Fibroblast of lung (primary cell): ENCODE data around the gene CELF3. TPM values are rescaled to one million over a fixed set of nuclear protein-coding genes. Genes with fewer than 3 reads are reported as not detected.
"Not testable (repeated sequence)": the region's sequence is repeated elsewhere in the genome, so short reads cannot be mapped to it uniquely, and the experiment has no call there.

Experiments used
- DNase-seq, 2 donors: peaks; one replicate each; pipeline versions ENCODE4 v3.0.0 to v3.0.0-alpha.2; 2010; ENCODE audit warnings: low read depth in 2 of 2
- H2AFZ ChIP-seq: 2 replicates; pipeline ENCODE4 v1.5.1; 2012; ENCODE audit warnings: low read length, control low read depth, inconsistent platforms
- H3K27ac ChIP-seq: 2 replicates; pipeline ENCODE4 v1.5.1; 2011; ENCODE audit warnings: low read length, control low read depth; ENCODE audit not compliant: insufficient read depth
- H3K27me3 ChIP-seq: 2 replicates; pipeline ENCODE4 v1.5.1; 2011; ENCODE audit warnings: mild to moderate bottlenecking, low read length; ENCODE audit not compliant: control insufficient read depth, insufficient read depth
- H3K36me3 ChIP-seq: 2 replicates; pipeline ENCODE4 v1.5.1; 2011; ENCODE audit warnings: low read length; ENCODE audit not compliant: control insufficient read depth, insufficient read depth
- H3K4me1 ChIP-seq: 2 replicates; pipeline ENCODE4 v1.5.1; 2011; ENCODE audit warnings: low read length; ENCODE audit not compliant: control insufficient read depth, insufficient read depth; ENCODE audit errors: extremely low read depth
- H3K4me2 ChIP-seq: 2 replicates; pipeline ENCODE4 v1.5.1; 2011; ENCODE audit warnings: low read length, control low read depth; ENCODE audit not compliant: insufficient read depth; ENCODE audit errors: extremely low read depth
- H3K4me3 ChIP-seq, 4 experiments: fragments of 200-600 bp in 1 of 4; sonication (generic) in 1 of 4; replicated peaks in 1 of 4; 2 replicates each; pipeline ENCODE4 v1.5.1; 2011 to 2016; ENCODE audit warnings: low read length in 4 of 4, low read depth in 3 of 4, mild to moderate bottlenecking in 3 of 4, control low read depth in 2 of 4, inconsistent platforms in 1 of 4, mixed read lengths in 1 of 4; ENCODE audit not compliant: insufficient read depth in 1 of 4; ENCODE audit errors: control extremely low read depth in 1 of 4
- H3K79me2 ChIP-seq: 2 replicates; pipeline ENCODE4 v1.5.1; 2012; ENCODE audit warnings: mild to moderate bottlenecking, low read length, inconsistent platforms; ENCODE audit not compliant: control insufficient read depth, insufficient read depth
- H3K9ac ChIP-seq: 2 replicates; pipeline ENCODE4 v1.5.1; 2011; ENCODE audit warnings: mild to moderate bottlenecking, low read length, control low read depth; ENCODE audit not compliant: insufficient read depth
- H3K9me3 ChIP-seq: 2 replicates; pipeline ENCODE4 v1.5.1; 2012; ENCODE audit warnings: low read depth, low read length; ENCODE audit not compliant: control insufficient read depth, insufficient read depth
- H4K20me1 ChIP-seq: 2 replicates; pipeline ENCODE4 v1.5.1; 2011; ENCODE audit warnings: low read length; ENCODE audit not compliant: control insufficient read depth, insufficient read depth; ENCODE audit errors: extremely low read depth
- EZH2 ChIP-seq: IDR thresholded peaks from 2 replicates; pipeline ENCODE4 v1.5.1; 2012; ENCODE audit warnings: low read length, control low read depth, mild to moderate bottlenecking; ENCODE audit errors: missing control alignments
- polyA plus RNA-seq, 2 donors: library from polyadenylated mRNA; depleted of rRNA in 1 of 2; stranded (reverse) in 1 of 2; unstranded in 1 of 2; fragments of >200 nt; gene quantifications; 2 replicates each; pipeline ENCODE4 v1.2.1, GENCODE V29; 2011 to 2012; ENCODE audit warnings: missing spikeins in 1 of 2
- total RNA-seq: library from RNA; depleted of rRNA; stranded (reverse); fragments of >200 nt; gene quantifications from 2 replicates; pipeline ENCODE4 v1.2.1, GENCODE V29; 2014
- TF ChIP-seq, protein P1 (sequence below), 2 donors: IDR thresholded peaks in 1 of 2; conservative IDR thresholded peaks in 1 of 2; 1 replicate in 1 of 2; 2 replicates in 1 of 2; pipeline ENCODE4 v1.5.1; 2011 to 2012; ENCODE audit warnings: low read length in 2 of 2, control low read depth in 1 of 2, inconsistent platforms in 1 of 2, low read depth in 1 of 2, mild to moderate bottlenecking in 1 of 2

Gene CELF3
- total and polyA plus RNA-seq, 2 donors (not counting 1 experiment from before 2014, with no cell fraction given) = not detected

DNA sequence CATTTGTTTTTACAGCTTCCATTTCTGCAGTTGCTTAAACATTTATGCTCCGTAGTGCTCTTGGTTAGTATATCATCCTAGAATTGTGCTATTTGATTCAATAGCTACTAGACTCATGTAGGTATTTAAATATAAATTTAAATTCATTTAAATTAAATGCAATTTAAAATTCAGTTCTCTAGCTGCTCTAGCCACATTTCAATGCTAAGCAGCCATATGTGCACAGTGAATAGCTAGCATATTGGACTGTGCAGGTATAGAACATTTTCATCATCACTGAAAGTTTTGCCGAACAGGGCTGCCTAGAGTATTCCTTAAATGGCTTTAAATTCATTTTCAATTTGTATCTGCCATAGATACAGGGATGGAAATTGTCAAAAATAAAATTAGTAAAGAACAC lies 32.5 kb downstream of the CELF3 start:
- no peaks in the 10 kb centered on the region for H4K20me1 ChIP-seq
- no peak overlapping the region for H2AFZ ChIP-seq
- no peak for TF ChIP-seq EZH2
- TF ChIP-seq, protein P1, sequence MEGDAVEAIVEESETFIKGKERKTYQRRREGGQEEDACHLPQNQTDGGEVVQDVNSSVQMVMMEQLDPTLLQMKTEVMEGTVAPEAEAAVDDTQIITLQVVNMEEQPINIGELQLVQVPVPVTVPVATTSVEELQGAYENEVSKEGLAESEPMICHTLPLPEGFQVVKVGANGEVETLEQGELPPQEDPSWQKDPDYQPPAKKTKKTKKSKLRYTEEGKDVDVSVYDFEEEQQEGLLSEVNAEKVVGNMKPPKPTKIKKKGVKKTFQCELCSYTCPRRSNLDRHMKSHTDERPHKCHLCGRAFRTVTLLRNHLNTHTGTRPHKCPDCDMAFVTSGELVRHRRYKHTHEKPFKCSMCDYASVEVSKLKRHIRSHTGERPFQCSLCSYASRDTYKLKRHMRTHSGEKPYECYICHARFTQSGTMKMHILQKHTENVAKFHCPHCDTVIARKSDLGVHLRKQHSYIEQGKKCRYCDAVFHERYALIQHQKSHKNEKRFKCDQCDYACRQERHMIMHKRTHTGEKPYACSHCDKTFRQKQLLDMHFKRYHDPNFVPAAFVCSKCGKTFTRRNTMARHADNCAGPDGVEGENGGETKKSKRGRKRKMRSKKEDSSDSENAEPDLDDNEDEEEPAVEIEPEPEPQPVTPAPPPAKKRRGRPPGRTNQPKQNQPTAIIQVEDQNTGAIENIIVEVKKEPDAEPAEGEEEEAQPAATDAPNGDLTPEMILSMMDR (conservative IDR thresholded peaks at IDR 0.05 in 1 of 2, IDR thresholded peaks at IDR 0.05 in 1 of 2; ENCODE audit: low read depth in 1 of 2, low read length in 2 of 2) = no peak
- no peak overlapping the region for H3K9ac ChIP-seq
- H3K4me2 ChIP-seq = no peak overlapping the region
- H3K36me3 ChIP-seq = no peaks in the 10 kb centered on the region
- no peak overlapping the region for H3K27ac ChIP-seq
- H3K9me3 ChIP-seq = no peaks in the 10 kb centered on the region
- no peaks in the 10 kb centered on the region for H3K27me3 ChIP-seq
- DNase-seq = no peak
- H3K79me2 ChIP-seq = no peaks in the 10 kb centered on the region
- H3K4me3 ChIP-seq = no peak overlapping the region
- no peaks in the 10 kb centered on the region for H3K4me1 ChIP-seq

DNA sequence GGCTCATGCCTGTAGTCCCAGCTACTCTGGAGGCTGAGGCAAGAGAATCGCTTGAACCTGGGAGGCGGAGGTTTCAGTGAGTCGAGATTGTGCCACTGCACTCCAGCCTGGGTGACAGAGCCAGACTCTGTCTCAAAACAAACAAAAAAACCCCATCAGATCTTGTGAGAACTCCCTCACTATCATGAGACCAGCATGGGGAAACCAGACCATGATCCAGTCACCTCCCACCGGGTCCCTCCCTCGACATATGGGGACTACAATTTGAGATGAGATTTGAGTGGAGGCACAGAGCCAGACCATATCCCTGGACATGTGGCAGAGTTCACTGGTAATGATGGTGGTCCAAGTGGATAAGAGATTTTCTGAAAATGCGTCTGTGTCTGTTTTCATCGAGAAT lies 33.7 kb downstream of the CELF3 start:
- not testable (repeated sequence) for H3K4me1 ChIP-seq, H3K9me3 ChIP-seq, H2AFZ ChIP-seq, H3K27ac ChIP-seq, H3K27me3 ChIP-seq, H3K4me2 ChIP-seq, H3K9ac ChIP-seq, H4K20me1 ChIP-seq, H3K79me2 ChIP-seq, H3K36me3 ChIP-seq, DNase-seq, H3K4me3 ChIP-seq

DNA sequence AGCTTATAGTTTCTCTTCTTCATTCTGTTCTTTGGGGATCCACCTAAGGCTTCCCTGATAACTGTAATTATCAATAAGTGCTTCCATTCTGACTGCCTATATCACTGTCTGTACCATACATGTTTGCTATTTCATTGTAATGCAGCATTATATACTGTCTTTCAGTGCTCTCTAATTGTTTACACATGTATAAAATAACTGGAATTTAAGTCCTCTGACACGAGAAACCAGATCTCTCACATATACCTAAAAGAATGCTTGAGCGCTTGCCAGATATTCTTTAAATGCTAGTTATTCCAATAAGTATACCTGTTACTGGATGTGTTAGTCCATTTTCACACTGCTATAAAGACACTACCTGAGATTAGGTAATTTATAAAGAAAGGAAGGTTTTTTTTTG lies 34.7 kb downstream of the CELF3 start:
- H4K20me1 ChIP-seq = no peaks in the 10 kb centered on the region
- no peaks in the 10 kb centered on the region for H3K79me2 ChIP-seq
- H3K4me1 ChIP-seq = no peaks in the 10 kb centered on the region
- no peaks in the 10 kb centered on the region for H3K9me3 ChIP-seq
- no peak overlapping the region for H3K9ac ChIP-seq
- TF ChIP-seq, protein P1 (conservative IDR thresholded peaks at IDR 0.05 in 1 of 2, IDR thresholded peaks at IDR 0.05 in 1 of 2; ENCODE audit: low read depth in 1 of 2, low read length in 2 of 2) = no peak
- no peak for TF ChIP-seq EZH2
- no peak overlapping the region for H3K4me2 ChIP-seq
- peak in 1 of 2 donors; percentile 20 for DNase-seq
- H2AFZ ChIP-seq = no peak overlapping the region
- H3K27ac ChIP-seq = no peak overlapping the region
- no peak overlapping the region for H3K4me3 ChIP-seq
- H3K36me3 ChIP-seq = no peaks in the 10 kb centered on the region
- no peaks in the 10 kb centered on the region for H3K27me3 ChIP-seq
